OCI-LY1 (cell line): Measurements from ENCODE around the gene PTPRO.

Experiments used
- CTCF ChIP-seq: fragments of 200-600 bp; sonication (generic), shearing (Covaris generic); IDR thresholded peaks from 2 replicates; pipeline ENCODE4 v1.5.1; 2017; ENCODE audit warnings: mild to moderate bottlenecking, antibody characterized with exemption, low read length, moderate library complexity, mixed read lengths
- EZH2 ChIP-seq: fragments of 200-600 bp; sonication (generic), shearing (Covaris generic); IDR thresholded peaks from 2 replicates; pipeline ENCODE4 v1.8.0; 2017; ENCODE audit warnings: borderline replicate concordance, mixed run types, mild to moderate bottlenecking, antibody characterized with exemption, low read length, moderate library complexity, mixed read lengths

GRCh38 chr12:15341371-15341770 lies 19.1 kb downstream of the PTPRO start:
- no peak for TF ChIP-seq EZH2
- no peak for TF ChIP-seq CTCF
